ENCODE data around the gene NDOR1. TPM values are rescaled to one million over a fixed set of nuclear protein-coding genes. Genes with fewer than 3 reads are reported as not detected.

The NDOR1 gene
- total RNA-seq, 6 experiments from 2014 or later = 13.1 to 17.3 (median 16.6) TPM

GRCh38 chr9:137218754-137219271, 13.3 kb downstream of the NDOR1 start:
- DNase-seq = no peak
- H3K36me3 Mint-ChIP-seq (ENCODE audit: low read depth) = no peaks in the 10 kb centered on the region

GRCh38 chr9:137219757-137220316, 14.3 kb downstream of the NDOR1 start:
- H3K4me1 Mint-ChIP-seq (ENCODE audit: low read depth) = peaks cover 5% of the 10 kb centered on the region; the same call in 1 of the 2 replicates
- no peaks in the 10 kb centered on the region; the same call in 1 of the 2 replicates for H3K27me3 Mint-ChIP-seq (ENCODE audit: insufficient read depth)
- no peak overlapping the region for H3K4me3 Mint-ChIP-seq
- TF ChIP-seq, protein P1, sequence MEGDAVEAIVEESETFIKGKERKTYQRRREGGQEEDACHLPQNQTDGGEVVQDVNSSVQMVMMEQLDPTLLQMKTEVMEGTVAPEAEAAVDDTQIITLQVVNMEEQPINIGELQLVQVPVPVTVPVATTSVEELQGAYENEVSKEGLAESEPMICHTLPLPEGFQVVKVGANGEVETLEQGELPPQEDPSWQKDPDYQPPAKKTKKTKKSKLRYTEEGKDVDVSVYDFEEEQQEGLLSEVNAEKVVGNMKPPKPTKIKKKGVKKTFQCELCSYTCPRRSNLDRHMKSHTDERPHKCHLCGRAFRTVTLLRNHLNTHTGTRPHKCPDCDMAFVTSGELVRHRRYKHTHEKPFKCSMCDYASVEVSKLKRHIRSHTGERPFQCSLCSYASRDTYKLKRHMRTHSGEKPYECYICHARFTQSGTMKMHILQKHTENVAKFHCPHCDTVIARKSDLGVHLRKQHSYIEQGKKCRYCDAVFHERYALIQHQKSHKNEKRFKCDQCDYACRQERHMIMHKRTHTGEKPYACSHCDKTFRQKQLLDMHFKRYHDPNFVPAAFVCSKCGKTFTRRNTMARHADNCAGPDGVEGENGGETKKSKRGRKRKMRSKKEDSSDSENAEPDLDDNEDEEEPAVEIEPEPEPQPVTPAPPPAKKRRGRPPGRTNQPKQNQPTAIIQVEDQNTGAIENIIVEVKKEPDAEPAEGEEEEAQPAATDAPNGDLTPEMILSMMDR (IDR thresholded peaks at IDR 0.05) = no peak
- no peaks in the 10 kb centered on the region for H3K36me3 Mint-ChIP-seq (ENCODE audit: low read depth)
- no peaks in the 10 kb centered on the region for H3K9me3 Mint-ChIP-seq
- no peak overlapping the region for H3K27ac Mint-ChIP-seq
- DNase-seq = no peak

More at GRCh38 chr9:137218754-137219271, 13.3 kb downstream of the NDOR1 start:
- H3K27me3 Mint-ChIP-seq (ENCODE audit: insufficient read depth) = no peaks in the 10 kb centered on the region; the same call in 1 of the 2 replicates
- peak overlapping the region; percentile 52; the same call in 1 of the 2 replicates for H3K27ac Mint-ChIP-seq
- H3K9me3 Mint-ChIP-seq = no peaks in the 10 kb centered on the region
- H3K4me3 Mint-ChIP-seq = no peak overlapping the region
- TF ChIP-seq, protein P1 (IDR thresholded peaks at IDR 0.05) = no peak
- peaks cover 5% of the 10 kb centered on the region; the same call in 1 of the 2 replicates for H3K4me1 Mint-ChIP-seq (ENCODE audit: low read depth)

DNA sequence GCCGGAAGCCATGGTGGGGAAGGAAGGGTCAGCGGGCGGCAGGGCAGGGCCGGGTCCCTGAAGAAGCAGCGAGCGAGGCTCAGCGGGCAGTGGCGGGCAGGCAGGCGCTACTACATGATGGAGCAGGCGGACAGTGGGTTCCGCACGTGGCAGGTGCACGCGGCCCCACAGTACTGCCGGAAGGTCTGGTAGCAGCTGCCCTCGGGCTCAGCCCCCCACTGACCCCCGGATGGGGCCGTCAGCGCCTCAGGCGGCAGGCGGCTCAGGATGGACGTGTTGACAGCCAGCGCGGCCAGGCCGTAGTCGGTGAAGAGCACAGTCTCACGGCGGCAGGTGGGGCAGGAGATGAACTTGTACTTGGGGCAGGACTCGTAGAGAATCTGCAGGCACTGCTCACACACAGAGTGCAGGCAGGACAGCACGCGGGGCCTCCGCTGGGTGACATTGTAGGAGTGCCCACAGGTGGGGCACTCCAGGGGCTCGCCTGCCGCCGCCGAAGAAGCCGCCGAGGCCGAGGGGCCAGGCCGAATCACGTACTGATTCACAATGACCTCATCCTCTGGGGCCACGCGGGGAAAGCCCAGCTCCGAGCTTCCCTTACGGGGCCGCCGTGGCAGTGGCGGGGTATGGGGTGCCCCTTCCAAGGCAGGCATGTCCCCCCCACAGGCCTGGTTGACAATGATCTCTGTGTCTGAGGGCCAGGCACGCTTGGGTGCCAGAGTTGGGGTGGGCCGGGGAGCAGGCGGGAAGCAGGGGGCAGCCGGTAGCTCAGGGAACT, 15.0 kb downstream of the NDOR1 start:
- TF ChIP-seq, protein P1 (IDR thresholded peaks at IDR 0.05) = no peak
- Mint-ChIP-seq H3K36me3 (ENCODE audit: low read depth) (no peaks in the 10 kb centered on the region), H3K27me3 (ENCODE audit: insufficient read depth) (no peaks in the 10 kb centered on the region; the same call in 1 of the 2 replicates), H3K4me1 (ENCODE audit: low read depth) (peaks cover 5% of the 10 kb centered on the region; the same call in 1 of the 2 replicates), H3K27ac (no peak overlapping the region), H3K9me3 (no peaks in the 10 kb centered on the region), H3K4me3 (no peak overlapping the region)
- no peak for DNase-seq

GRCh38 chr9:137221095-137221505, 15.6 kb downstream of the NDOR1 start:
- Mint-ChIP-seq H3K27ac (no peak overlapping the region), H3K9me3 (no peaks in the 10 kb centered on the region), H3K36me3 (ENCODE audit: low read depth) (no peaks in the 10 kb centered on the region), H3K27me3 (ENCODE audit: insufficient read depth) (no peaks in the 10 kb centered on the region; the same call in 1 of the 2 replicates), H3K4me3 (no peak overlapping the region), H3K4me1 (ENCODE audit: low read depth) (peaks cover 5% of the 10 kb centered on the region; the same call in 1 of the 2 replicates)
- TF ChIP-seq, protein P1 (IDR thresholded peaks at IDR 0.05) = no peak
- DNase-seq = no peak

DNA sequence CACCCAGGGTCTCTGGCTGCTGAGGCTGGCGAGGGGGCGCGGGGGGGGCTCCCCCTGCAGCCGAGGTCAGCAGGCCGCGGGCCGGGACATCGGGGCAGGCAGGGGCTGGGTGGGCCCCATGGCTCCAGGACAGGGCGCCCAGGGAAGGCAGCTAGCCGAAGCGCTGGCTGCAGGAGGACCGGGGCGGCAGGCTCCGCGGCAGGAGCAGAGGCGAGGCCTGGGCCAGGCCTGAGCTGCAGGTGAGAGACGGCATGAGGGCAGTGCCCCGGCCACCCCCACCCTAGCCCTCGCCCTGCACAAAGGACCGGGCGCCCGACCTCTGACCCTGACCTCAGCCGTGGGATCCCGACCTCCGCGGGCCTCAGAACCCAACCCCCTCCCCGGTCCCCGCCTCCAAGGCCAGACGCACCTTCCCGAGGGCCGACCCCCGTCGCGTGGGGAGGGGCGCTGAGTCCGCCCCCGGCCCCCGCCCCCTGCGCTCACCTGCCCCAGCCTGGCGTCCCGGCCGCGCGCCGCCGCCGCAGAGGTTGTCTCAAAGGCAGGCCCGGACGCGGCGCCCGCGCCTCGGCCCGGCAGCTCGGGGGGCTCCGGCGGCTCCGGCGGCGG, 16.1 kb downstream of the NDOR1 start:
- Mint-ChIP-seq H3K4me1 (ENCODE audit: low read depth) (peaks cover 5% of the 10 kb centered on the region; the same call in 1 of the 2 replicates), H3K27me3 (ENCODE audit: insufficient read depth) (no peaks in the 10 kb centered on the region; the same call in 1 of the 2 replicates), H3K27ac (no peak overlapping the region), H3K4me3 (no peak overlapping the region), H3K36me3 (ENCODE audit: low read depth) (no peaks in the 10 kb centered on the region), H3K9me3 (no peaks in the 10 kb centered on the region)
- no peak for DNase-seq
- TF ChIP-seq, protein P1 (IDR thresholded peaks at IDR 0.05) = peak; percentile 8; the same call in 1 of the 2 replicates
